HS-5 (cell line): ENCODE results near the gene CFAP57.
A peak's percentile ranks its signal among the peaks of the same experiment; 100 is the strongest.
"Not testable (repeated sequence)": the region's sequence is repeated elsewhere in the genome, so short reads cannot be mapped to it uniquely, and the experiment has no call there.

Source experiments
- DNase-seq: peaks from one replicate; pipeline ENCODE4 v3.0.0-alpha.2; 2012; ENCODE audit warnings: low read depth

Gene CFAP57

GRCh38 chr1:43171876-43172526 lies at the start of gene CFAP57, which contains the start of gene EBNA1BP2:
TSS of gene CFAP57 (plus strand) at chr1:43172330. CDS start at chr1:43172754, 424 bp downstream.
TSS of gene EBNA1BP2 (minus strand) at chr1:43172290. CDS start at chr1:43172118, 172 bp downstream.
- peak; percentile 89 for DNase-seq

GRCh38 chr1:43123031-43123430 lies 49.1 kb upstream of the CFAP57 start:
- DNase-seq: no peak

GRCh38 chr1:43128816-43129215 lies 43.3 kb upstream of the CFAP57 start:
- DNase-seq: no peak

GRCh38 chr1:43129426-43129825 lies 42.7 kb upstream of the CFAP57 start:
- no peak for DNase-seq

DNA sequence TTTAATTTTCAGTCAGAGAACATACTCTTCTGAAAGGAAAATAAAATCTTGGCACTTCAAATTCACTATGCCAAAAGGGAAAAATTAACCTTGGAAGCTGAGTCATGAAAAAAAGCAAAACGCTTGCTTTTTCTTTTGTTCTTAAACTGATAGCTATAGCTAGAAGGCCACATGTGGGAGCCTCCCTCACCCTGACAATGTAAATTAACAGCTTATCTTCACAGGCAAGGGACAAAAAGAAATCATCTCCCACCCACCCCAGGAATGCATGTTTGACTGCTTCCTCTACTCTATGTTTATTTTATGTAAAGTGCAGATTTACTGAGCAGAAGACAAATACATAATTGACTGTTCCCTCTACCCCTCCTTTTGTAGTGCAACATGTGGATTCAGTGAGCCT lies 38.1 kb upstream of the CFAP57 start:
- no peak for DNase-seq

- DNase-seq: no peak
These were observed 37.5 kb upstream of the CFAP57 start for GRCh38 chr1:43134640-43135039.

- DNase-seq: no peak
These were observed 36.0 kb upstream of the CFAP57 start for GRCh38 chr1:43135857-43136781.

GRCh38 chr1:43137445-43138052 lies 34.6 kb upstream of the CFAP57 start:
- DNase-seq: no peak

DNA sequence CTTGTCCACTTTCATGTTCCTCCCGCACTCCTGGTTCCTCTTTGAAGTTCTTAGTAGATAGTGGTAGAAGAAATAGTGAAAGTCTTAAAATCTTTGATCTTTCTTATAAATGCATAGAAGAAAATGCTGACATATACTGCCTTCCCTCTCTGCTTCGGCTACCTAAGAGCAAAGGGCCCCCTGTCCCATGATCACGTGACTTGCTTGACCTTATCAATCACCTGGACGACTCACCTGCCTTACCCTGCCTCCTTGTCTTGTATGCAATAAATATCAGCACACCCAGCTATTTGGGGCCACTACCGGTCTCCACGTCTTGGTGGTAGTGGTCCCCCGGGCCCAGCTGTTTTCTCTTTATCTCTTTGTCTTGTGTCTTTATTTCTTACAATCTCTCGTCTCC lies 32.8 kb upstream of the CFAP57 start:
- DNase-seq: not testable (repeated sequence)

- no peak for DNase-seq
These were observed 32.1 kb upstream of the CFAP57 start for GRCh38 chr1:43140010-43140409.

DNA sequence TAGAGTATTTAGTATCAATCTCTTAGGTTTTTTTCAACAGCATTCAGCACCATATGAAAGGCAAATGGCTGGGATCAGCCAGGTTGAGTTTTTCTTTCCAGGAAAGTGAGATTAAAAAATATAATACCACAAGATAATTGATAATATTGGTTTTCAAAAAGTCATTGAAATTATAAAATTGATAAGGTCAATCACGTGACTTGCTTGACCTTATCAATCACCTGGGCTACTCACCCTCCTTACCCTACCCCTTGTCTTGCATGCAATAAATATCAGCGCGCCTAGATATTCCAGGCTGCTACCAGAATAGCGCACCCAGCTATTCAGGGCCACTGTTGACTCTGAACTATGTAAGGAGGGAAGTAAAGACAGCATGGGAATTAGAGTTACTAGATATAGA lies 31.5 kb upstream of the CFAP57 start:
- DNase-seq: no peak

DNA sequence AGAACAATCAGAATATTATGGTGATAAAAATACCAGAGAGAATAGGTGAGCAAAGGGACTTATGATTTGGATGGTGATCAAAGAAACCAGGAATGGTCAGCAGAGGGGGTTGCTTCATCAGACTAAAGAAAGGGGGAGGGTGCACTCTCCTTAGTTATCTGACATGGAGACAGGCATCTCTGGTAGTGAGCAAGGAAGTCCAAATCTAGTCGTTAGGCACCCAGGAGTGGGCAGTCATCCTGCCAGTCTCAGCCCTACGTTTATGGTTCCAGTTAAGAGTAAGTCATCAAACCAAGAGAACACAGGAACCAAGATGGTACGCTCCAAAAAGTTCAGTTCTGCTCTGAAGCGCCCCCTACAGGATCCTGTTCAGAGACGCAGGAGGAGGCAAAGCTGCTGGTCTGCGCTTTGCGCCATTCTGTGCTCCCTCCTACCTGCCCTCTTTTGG lies 28.7 kb upstream of the CFAP57 start:
- DNase-seq: no peak

DNA sequence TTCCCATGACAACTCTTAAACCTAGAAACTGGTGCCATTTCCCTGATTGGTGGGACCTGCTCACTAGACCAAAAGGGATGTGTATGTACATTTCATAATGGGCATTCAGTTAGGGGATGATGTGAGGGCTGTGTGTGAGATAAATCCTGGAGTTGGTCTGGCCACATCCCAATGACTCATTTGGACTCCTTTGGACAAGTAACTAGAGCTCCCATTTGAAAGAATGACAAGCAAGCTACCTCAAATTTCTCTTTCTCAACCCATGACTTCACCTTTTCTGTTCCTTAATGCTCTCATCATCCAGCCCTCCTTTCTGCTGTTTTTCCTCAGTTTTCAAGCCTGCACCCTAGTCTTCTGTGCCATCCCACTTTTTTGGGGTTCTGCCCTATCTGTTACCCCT lies 27.9 kb upstream of the CFAP57 start:
- DNase-seq: peak; percentile 28

DNA sequence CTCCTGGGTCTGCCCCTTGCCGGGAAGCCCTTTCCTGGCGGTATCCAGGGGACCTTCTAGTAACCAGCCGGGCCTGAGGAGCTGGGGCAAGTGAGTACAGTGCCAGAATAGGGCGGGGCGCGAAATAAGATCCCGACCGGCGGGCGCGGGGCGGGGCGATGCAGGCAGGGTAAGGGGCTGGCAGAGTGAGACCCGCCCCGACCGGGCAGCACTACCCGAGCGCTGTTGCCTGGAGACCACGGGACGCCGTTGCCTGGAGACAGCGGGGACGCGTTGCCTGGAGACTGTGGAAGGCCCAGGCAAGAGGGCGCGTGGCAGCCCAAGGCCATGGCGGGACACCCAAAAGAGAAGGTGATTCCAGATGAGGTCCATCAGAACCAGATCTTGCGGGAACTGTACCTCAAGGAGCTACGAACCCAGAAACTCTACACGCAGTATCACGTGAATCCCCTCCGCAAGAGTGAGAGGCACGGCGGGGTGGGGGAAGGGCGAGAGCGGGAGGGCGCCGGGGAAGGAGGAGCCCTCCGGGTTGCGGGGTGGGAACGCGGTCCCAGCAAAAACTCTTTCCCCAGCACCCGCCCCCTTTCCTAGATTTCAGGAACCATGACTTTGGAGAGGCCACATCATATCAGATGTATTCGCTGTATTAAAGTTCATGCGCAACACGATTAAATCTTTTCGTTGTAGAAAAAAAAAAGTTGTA lies 24.4 kb upstream of the CFAP57 start:
- DNase-seq: peak; percentile 14

GRCh38 chr1:43149889-43150288 lies 22.2 kb upstream of the CFAP57 start:
- no peak for DNase-seq

GRCh38 chr1:43152866-43153265 lies 19.3 kb upstream of the CFAP57 start:
- DNase-seq: no peak

DNA sequence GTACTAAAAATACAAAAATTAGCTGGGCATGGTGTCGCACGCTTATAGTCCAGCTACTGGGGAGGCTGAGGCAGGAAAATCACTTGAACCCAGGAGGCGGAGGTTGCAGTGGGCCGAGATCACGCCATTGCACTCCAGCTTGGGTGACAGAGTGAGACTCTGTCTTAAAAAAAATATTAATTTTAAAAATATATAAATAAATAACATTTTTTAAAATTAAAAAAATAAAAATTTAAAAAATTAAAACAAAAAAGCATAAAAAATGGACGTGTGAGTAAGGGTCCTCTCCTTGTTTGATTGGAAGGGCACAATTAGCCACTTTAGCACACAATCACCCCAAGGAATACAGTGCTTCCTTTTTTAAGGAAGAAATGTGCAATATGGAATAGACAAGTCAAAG lies 18.7 kb upstream of the CFAP57 start:
- no peak for DNase-seq

DNA sequence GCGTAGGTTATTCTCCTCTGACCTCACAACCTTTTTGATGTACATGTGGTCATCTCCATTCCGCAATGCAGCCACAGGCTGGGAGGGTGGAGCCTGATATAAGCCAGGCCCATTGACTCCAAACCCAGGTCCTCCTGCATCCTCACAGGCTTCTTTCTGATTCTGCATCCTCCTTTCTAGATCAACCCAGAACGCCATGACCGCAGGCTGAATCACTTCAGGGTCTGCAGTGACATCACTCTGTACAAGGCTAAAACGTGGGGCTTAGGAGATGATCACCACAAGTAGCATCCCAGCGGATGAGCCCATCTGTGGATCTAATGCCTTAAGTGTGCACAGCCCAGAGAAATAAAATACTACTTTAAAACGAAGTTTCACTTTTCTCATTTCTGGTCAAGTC lies 16.1 kb upstream of the CFAP57 start:
- no peak for DNase-seq

GRCh38 chr1:43165162-43165561 lies 7.0 kb upstream of the CFAP57 start:
- no peak for DNase-seq

DNA sequence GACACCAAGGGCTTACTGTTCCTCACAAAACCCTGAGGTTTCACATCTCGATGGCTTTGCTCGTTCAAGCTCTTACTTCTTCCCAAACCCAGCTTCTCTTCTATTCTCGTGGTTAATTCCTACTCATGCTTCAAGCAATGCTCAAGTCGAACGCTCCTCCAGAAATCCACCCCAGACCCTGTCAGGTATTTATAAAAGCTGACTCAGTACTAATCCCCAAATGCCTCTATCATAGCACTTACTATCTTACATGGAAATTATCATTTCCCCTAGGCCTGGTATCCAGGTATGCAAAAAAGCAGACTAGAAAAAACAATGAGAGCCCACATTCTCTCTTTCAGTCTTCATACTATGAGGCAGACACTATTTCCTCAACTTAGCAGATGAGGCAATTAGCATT lies 6.4 kb upstream of the CFAP57 start:
- DNase-seq: no peak

GRCh38 chr1:43171312-43171875 lies 736 bp upstream of the CFAP57 start:
- no peak for DNase-seq

- DNase-seq: no peak
These were observed 420 bp downstream of the CFAP57 start for GRCh38 chr1:43172527-43172972.
